Stomach smooth muscle (tissue), 2 donors: ENCODE results near the gene ETV6.

Experiments
- H3K27ac ChIP-seq: one replicate; pipeline ENCODE4 v1.7.0; 2013; ENCODE audit warnings: mild to moderate bottlenecking, low read length, inconsistent platforms
- H3K27me3 ChIP-seq, 2 donors: one replicate each; pipeline ENCODE4 v1.7.0; 2013; ENCODE audit warnings: low read length in 2 of 2; ENCODE audit not compliant: insufficient read depth in 2 of 2, control insufficient read depth in 1 of 2
- H3K36me3 ChIP-seq, 2 donors: one replicate each; pipeline ENCODE4 v1.7.0; 2013; ENCODE audit warnings: low read length in 2 of 2; ENCODE audit not compliant: control insufficient read depth in 2 of 2, insufficient read depth in 2 of 2
- H3K4me1 ChIP-seq: one replicate; pipeline ENCODE4 v1.7.0; 2013; ENCODE audit warnings: low read length; ENCODE audit not compliant: control insufficient read depth, insufficient read depth
- H3K4me3 ChIP-seq, 2 donors: one replicate each; pipeline ENCODE4 v1.7.0; 2013; ENCODE audit warnings: low read length in 2 of 2
- H3K9ac ChIP-seq, 2 donors: one replicate each; pipeline ENCODE4 v1.7.0; 2013; ENCODE audit warnings: low read length in 2 of 2, mild to moderate bottlenecking in 1 of 2
- H3K9me3 ChIP-seq, 2 donors: one replicate each; pipeline ENCODE4 v1.7.0; 2013; ENCODE audit warnings: low read length in 2 of 2; ENCODE audit not compliant: control insufficient read depth in 2 of 2
- donor health status: healthy.
- donor health status: Pancreatic carcinoma.

ETV6 gene

DNA sequence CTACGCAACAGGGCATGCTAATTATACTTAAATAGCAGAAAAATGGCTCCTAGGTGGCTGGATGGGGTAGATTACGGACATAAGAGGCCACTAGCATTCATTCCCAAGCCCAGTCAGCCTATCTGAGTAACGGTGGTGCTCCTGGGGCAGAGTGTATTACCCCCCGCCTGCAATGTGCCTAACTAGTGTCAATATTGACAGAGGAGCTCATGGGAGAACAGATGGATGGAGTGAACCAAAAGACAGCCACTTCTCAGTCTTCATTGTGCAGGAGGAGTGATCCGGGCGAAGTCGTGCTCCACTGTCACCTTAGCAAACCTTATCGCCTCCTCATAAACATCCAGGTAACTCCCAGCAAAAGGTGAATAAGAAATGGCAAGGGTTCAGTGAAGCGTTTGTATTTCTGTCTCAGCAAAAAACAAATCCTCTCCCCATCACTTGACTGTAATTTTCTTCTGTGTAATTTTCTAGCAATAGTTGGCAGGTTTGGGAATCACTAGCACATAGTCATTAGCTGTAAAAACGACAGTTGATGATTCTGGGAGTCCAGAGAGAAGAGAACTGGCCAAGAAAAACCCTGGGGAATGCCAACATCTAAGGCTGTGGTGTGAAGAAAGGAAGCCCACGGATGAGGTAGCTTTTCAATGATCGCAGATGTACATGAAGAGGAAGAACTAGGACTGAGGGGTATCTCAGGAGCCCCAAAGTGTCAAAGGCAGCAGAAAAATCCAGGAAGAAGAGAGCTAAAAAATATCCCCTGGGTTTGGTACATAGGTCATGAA lies 294.6 kb downstream of the ETV6 start:
- H3K4me1 ChIP-seq, result no peaks in the 10 kb centered on the region
- no peak overlapping the region for H3K27ac ChIP-seq
- no peak overlapping the region for H3K4me3 ChIP-seq
- no peaks in the 10 kb centered on the region for H3K36me3 ChIP-seq
- no peak overlapping the region for H3K9ac ChIP-seq
- H3K27me3 ChIP-seq, result no peaks in the 10 kb centered on the region
- peaks cover 0 to 3% of the 10 kb centered on the region in 2 donors for H3K9me3 ChIP-seq
